ENCODE results near the gene NDUFV2.
"Not testable (repeated sequence)": the region's sequence is repeated elsewhere in the genome, so short reads cannot be mapped to it uniquely, and the experiment has no call there.

DNA sequence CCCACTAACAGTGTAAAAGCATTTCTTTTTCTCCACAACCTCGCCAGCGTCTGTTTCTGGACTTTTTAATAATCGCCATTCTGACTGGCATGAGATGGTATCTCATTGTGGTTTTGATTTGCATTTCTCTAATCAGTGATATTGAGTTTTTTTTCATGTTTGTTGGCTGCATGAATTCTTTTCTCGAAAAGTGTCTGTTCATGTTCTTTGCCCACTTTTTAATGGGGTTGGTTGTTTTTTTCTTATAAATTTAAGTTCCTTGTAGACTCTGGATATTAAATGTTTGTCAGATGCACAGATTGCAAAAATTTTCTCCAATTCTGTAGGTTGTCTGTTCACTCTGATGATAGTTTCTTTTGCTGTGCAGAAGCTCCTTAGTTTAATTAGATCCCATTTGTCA is 60.2 kb downstream of the NDUFV2 start:
- TF ChIP-seq, protein P1, sequence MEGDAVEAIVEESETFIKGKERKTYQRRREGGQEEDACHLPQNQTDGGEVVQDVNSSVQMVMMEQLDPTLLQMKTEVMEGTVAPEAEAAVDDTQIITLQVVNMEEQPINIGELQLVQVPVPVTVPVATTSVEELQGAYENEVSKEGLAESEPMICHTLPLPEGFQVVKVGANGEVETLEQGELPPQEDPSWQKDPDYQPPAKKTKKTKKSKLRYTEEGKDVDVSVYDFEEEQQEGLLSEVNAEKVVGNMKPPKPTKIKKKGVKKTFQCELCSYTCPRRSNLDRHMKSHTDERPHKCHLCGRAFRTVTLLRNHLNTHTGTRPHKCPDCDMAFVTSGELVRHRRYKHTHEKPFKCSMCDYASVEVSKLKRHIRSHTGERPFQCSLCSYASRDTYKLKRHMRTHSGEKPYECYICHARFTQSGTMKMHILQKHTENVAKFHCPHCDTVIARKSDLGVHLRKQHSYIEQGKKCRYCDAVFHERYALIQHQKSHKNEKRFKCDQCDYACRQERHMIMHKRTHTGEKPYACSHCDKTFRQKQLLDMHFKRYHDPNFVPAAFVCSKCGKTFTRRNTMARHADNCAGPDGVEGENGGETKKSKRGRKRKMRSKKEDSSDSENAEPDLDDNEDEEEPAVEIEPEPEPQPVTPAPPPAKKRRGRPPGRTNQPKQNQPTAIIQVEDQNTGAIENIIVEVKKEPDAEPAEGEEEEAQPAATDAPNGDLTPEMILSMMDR (IDR thresholded peaks at IDR 0.05) = not testable (repeated sequence)
- TF ChIP-seq POLR2A (IDR thresholded peaks at IDR 0.05) = not testable (repeated sequence)

All from stomach (tissue), 4 donors.